Body of pancreas (tissue), 4 donors: ENCODE results near the gene EBLN1. TPM values are rescaled to one million over a fixed set of nuclear protein-coding genes. Genes with fewer than 3 reads are reported as not detected.
"Not testable (repeated sequence)": the region's sequence is repeated elsewhere in the genome, so short reads cannot be mapped to it uniquely, and the experiment has no call there.

ENCODE experiments used
- ATAC-seq: fragments of 150-250 bp; one replicate; pipeline ENCODE4 v1.9.1; 2016
- DNase-seq, 4 donors: peaks; one replicate each; pipeline ENCODE4 v3.0.0-alpha.2; 2019
- H3K27ac ChIP-seq, 4 donors: fragments of 200-600 bp; sonication (generic); 1 replicate in 3 of 4; 2 replicates in 1 of 4; pipeline versions ENCODE4 v1.5.1 to v1.6.1; 2016 to 2019; ENCODE audit warnings: mild to moderate bottlenecking in 1 of 4, mixed read lengths in 1 of 4, moderate library complexity in 1 of 4
- H3K27me3 ChIP-seq, 2 donors: fragments of 200-600 bp; sonication (generic); one replicate each; pipeline ENCODE4 v1.6.0; 2016; ENCODE audit warnings: mild to moderate bottlenecking in 1 of 2
- H3K36me3 ChIP-seq, 2 donors: fragments of 200-600 bp; sonication (generic); replicated peaks in 1 of 2; 2 replicates each; pipeline ENCODE4 v1.5.1; 2016; ENCODE audit warnings: low read depth in 2 of 2; ENCODE audit not compliant: insufficient read depth in 1 of 2
- H3K4me1 ChIP-seq: fragments of 200-600 bp; sonication (generic); one replicate; pipeline ENCODE4 v1.6.0; 2016
- H3K4me3 ChIP-seq, 2 donors: fragments of 200-600 bp; sonication (generic); 1 replicate in 1 of 2; 2 replicates in 1 of 2; pipeline ENCODE4 v1.5.1; 2016 to 2019
- H3K9me3 ChIP-seq, 3 donors: fragments of 200-600 bp; sonication (generic); 1 replicate in 2 of 3; 2 replicates in 1 of 3; pipeline ENCODE4 v1.5.1; 2016
- POLR2A ChIP-seq, 3 donors: fragments of 450-650 bp; IDR thresholded peaks; one replicate each; pipeline ENCODE4 v1.6.1; 2016; ENCODE audit warnings: antibody characterized with exemption in 3 of 3, mild to moderate bottlenecking in 2 of 3
- WGBS, 2 donors: methylation state at CpG; one replicate each; pipeline ENCODE4 v1.1.5; 2017; 5-methylcytosine and 5-hydroxymethylcytosine counted together
- intact Hi-C: fragments of 100-400 bp; cut with DNase I; formaldehyde crosslinking; loops from one replicate; pipeline ENCODE4 v1.15.1; 2023
- total RNA-seq, 2 donors: library from RNA; depleted of rRNA; stranded (reverse); fragments of >200 nt; gene quantifications; one replicate each; pipeline ENCODE4 v1.1.0, GENCODE V29; 2016
- TF ChIP-seq, protein P1 (sequence below), 7 experiments: fragments of 450-650 bp in 4 of 7; fragments of 200-600 bp in 3 of 7; sonication (generic) in 3 of 7; IDR thresholded peaks; one replicate each; pipeline ENCODE4 v1.5.1; 2016 to 2019; ENCODE audit warnings: antibody characterized with exemption in 7 of 7

Gene EBLN1
- total RNA-seq, 2 donors from 2014 or later = not detected

GRCh38 chr10:22222236-22223190 is 4.7 kb upstream of the EBLN1 start:
- ATAC-seq (no peak), DNase-seq (no peak)
- Histone ChIP-seq H3K4me3 (no peak overlapping the region), H3K36me3 (no peaks in the 10 kb centered on the region), H3K4me1 (no peaks in the 10 kb centered on the region), H3K9me3 (no peaks in the 10 kb centered on the region), H3K27ac (no peak overlapping the region), H3K27me3 (no peaks in the 10 kb centered on the region)
- intact Hi-C loops = no loop called here
- TF ChIP-seq, protein P1, sequence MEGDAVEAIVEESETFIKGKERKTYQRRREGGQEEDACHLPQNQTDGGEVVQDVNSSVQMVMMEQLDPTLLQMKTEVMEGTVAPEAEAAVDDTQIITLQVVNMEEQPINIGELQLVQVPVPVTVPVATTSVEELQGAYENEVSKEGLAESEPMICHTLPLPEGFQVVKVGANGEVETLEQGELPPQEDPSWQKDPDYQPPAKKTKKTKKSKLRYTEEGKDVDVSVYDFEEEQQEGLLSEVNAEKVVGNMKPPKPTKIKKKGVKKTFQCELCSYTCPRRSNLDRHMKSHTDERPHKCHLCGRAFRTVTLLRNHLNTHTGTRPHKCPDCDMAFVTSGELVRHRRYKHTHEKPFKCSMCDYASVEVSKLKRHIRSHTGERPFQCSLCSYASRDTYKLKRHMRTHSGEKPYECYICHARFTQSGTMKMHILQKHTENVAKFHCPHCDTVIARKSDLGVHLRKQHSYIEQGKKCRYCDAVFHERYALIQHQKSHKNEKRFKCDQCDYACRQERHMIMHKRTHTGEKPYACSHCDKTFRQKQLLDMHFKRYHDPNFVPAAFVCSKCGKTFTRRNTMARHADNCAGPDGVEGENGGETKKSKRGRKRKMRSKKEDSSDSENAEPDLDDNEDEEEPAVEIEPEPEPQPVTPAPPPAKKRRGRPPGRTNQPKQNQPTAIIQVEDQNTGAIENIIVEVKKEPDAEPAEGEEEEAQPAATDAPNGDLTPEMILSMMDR (IDR thresholded peaks at IDR 0.05) = no peak
- TF ChIP-seq POLR2A (IDR thresholded peaks at IDR 0.05) = no peak
- 72 to 76% methylated on average over 5 of the region's 5 CpGs for WGBS, 2 donors

DNA sequence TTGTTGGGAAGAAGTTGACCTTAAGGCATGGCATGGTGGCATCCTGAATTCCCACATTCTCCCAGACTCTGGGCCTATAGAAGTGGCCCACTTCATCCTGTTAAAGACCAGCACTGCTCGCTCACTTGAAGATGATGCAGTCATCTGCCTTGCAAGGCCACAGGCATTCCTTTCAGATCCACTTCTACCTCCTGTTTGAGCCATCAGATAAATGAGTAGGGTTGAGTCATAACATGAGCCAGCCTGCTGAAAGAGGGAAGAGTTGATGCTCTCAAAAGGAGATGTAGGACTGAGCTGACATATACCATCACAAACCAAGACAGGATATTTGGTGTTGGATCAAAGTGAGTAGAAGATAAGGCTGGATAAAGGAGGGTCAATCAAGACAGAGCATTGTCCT is 1.5 kb upstream of the EBLN1 start:
- H3K36me3 ChIP-seq = no peaks in the 10 kb centered on the region
- TF ChIP-seq, protein P1 (IDR thresholded peaks at IDR 0.05) = no peak
- TF ChIP-seq POLR2A (IDR thresholded peaks at IDR 0.05) = no peak
- DNase-seq (no peak), ATAC-seq (no peak)
- no peaks in the 10 kb centered on the region for H3K4me1 ChIP-seq
- no peaks in the 10 kb centered on the region for H3K9me3 ChIP-seq
- WGBS, 2 donors = 86 to 88% methylated on average over 1 of the region's 1 CpG
- H3K4me3 ChIP-seq = no peak overlapping the region
- no peaks in the 10 kb centered on the region for H3K27me3 ChIP-seq
- intact Hi-C loops = no loop called here
- no peak overlapping the region for H3K27ac ChIP-seq

GRCh38 chr10:22218448-22218847 is 633 bp upstream of the EBLN1 start:
- Histone ChIP-seq H3K27ac (no peak overlapping the region), H3K4me1 (no peaks in the 10 kb centered on the region), H3K36me3 (no peaks in the 10 kb centered on the region), H3K27me3 (no peaks in the 10 kb centered on the region), H3K9me3 (no peaks in the 10 kb centered on the region), H3K4me3 (no peak overlapping the region)
- TF ChIP-seq POLR2A (IDR thresholded peaks at IDR 0.05) = no peak
- TF ChIP-seq, protein P1 (IDR thresholded peaks at IDR 0.05) = no peak
- intact Hi-C loops = no loop called here
- DNase-seq (no peak), ATAC-seq (no peak)
- WGBS, 2 donors = 68 to 80% methylated on average over 2 of the region's 2 CpGs

DNA sequence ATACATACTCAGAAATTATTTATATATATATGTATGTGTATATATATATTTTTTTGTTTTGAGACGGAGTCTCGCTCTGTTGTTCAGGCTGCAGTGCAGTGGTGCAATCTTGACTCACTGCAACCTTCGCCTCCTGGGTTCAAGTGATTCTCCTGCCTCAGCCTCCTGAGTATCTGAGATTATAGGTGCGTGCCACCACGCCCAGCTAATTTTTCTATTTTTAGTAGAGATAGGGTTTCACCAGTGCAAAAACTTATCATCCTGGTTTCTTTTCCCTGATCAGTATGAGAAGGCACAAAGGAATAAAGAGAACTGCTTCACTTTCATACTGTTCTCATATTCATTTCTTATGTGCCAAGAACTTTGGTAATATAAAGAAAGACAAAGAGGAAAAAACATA is 731 bp downstream of the EBLN1 start:
- H3K4me1 ChIP-seq, DNase-seq, ATAC-seq, H3K4me3 ChIP-seq, H3K9me3 ChIP-seq, H3K27me3 ChIP-seq, intact Hi-C loops, H3K27ac ChIP-seq, H3K36me3 ChIP-seq: not testable (repeated sequence)
- WGBS, 2 donors = 87 to 89% methylated on average over 5 of the region's 5 CpGs

DNA sequence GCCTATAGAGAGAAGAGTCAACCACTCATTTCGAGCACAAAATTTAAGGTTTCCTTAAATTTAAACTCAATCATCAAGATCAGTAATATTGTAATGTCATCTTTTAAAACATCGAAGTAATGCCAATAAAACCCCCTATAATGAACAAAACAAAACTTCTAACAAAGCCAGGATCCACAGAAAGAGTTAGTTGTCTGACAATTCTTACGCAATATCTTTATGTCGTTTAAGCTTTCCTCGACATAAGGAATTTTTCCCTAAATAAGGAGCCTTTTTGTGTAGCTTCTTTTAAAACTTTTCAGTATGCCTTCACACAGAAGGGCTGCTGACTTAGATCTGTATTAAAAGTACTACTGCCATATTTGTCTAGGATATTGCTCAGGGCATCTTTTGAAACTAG is 7.5 kb downstream of the EBLN1 start:
- H3K4me1 ChIP-seq = no peaks in the 10 kb centered on the region
- H3K36me3 ChIP-seq = no peaks in the 10 kb centered on the region
- ATAC-seq (no peak), DNase-seq (no peak)
- H3K9me3 ChIP-seq = no peaks in the 10 kb centered on the region
- H3K27ac ChIP-seq = no peak overlapping the region
- no peak overlapping the region for H3K4me3 ChIP-seq
- intact Hi-C loops = no loop called here
- 63 to 70% methylated on average over 5 of the region's 5 CpGs for WGBS, 2 donors
- H3K27me3 ChIP-seq = no peaks in the 10 kb centered on the region
- TF ChIP-seq, protein P1 (IDR thresholded peaks at IDR 0.05) = no peak
- TF ChIP-seq POLR2A (IDR thresholded peaks at IDR 0.05) = no peak
